ENCODE measurements around the gene DEPDC5. TPM values are rescaled to one million over a fixed set of nuclear protein-coding genes. Genes with fewer than 3 reads are reported as not detected.

The DEPDC5 gene
- total RNA-seq, 1 donor from 2014 or later, result 39.5 TPM

DNA sequence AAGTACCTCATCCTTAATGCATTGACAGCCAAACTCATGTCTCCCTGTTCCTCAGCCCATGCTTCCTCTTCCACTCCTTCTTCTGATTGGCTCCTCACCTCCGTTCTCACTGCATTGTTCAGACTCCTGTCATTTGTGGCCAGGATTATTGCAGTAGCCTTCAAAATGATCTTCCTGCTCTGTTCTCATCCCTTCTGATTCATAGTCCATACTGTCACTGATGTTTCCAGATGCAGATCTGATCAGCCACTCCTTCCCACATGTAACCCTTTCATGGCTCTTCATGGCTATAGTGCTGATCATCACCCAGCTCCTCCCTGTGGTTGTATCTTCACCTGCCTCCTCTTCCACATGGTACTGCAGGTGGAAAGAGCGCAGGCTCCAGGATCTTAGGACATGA lies 71.7 kb downstream of the DEPDC5 start:
- H3K27me3 Mint-ChIP-seq (ENCODE audit: low read depth), result no peaks in the 10 kb centered on the region
- peaks cover 20% of the 10 kb centered on the region for H3K4me1 Mint-ChIP-seq
- no peaks in the 10 kb centered on the region for H3K9me3 Mint-ChIP-seq
- H3K27ac Mint-ChIP-seq (ENCODE audit: unreplicated experiment), result no peak overlapping the region
- TF ChIP-seq, protein P1, sequence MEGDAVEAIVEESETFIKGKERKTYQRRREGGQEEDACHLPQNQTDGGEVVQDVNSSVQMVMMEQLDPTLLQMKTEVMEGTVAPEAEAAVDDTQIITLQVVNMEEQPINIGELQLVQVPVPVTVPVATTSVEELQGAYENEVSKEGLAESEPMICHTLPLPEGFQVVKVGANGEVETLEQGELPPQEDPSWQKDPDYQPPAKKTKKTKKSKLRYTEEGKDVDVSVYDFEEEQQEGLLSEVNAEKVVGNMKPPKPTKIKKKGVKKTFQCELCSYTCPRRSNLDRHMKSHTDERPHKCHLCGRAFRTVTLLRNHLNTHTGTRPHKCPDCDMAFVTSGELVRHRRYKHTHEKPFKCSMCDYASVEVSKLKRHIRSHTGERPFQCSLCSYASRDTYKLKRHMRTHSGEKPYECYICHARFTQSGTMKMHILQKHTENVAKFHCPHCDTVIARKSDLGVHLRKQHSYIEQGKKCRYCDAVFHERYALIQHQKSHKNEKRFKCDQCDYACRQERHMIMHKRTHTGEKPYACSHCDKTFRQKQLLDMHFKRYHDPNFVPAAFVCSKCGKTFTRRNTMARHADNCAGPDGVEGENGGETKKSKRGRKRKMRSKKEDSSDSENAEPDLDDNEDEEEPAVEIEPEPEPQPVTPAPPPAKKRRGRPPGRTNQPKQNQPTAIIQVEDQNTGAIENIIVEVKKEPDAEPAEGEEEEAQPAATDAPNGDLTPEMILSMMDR (conservative IDR thresholded peaks at IDR 0.05), result no peak
- no peak for DNase-seq (ENCODE audit: low read depth, low spot score)
- H3K4me3 Mint-ChIP-seq, result no peak overlapping the region
- peaks cover 16% of the 10 kb centered on the region for H3K36me3 Mint-ChIP-seq (ENCODE audit: low read depth)

DNA sequence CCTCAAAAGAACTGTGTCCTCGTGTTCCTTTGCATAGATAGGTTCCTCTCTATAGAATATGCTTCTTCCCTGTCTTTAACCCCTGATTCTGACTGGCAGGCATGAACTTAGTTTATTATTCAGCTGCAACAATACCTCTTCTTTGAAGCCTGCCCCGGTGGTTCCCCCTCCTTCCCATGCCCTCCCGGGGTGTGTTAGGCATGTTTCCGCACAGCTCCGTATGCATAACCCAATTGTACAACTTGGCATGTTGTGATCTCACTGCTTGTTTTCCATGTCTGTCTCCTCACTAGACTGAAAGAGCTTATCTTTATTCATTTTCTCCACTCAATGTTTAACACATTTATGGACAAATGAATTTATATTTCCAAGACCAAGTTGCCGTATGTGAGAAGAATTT lies 72.6 kb downstream of the DEPDC5 start:
- Mint-ChIP-seq H3K9me3 (no peaks in the 10 kb centered on the region), H3K27ac (ENCODE audit: unreplicated experiment) (peak overlapping the region; percentile 22), H3K4me3 (no peak overlapping the region), H3K4me1 (peaks cover 20% of the 10 kb centered on the region), H3K27me3 (ENCODE audit: low read depth) (no peaks in the 10 kb centered on the region), H3K36me3 (ENCODE audit: low read depth) (peaks cover 16% of the 10 kb centered on the region)
- peak; percentile 19 for DNase-seq (ENCODE audit: low read depth, low spot score)
- TF ChIP-seq, protein P1 (conservative IDR thresholded peaks at IDR 0.05), result no peak

DNA sequence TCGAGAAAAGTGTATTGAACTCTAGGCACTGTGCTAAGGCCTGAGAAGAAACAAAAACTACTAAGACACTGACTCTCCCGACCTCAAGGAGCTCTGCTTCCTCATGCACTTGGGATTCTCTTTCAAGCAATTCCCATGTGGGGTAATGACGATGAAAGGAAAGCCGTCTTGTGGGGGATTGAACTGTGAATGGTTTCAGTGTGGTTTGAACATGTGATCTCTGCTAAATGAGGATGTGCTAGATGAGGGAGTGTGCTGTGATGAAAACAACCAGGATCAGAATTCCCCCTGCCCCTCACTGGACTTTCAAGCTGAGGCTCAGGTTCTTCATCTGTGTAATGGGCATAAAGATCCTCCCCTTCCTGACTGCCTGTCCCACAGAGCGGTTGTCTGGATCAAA lies 74.9 kb downstream of the DEPDC5 start:
- no peak overlapping the region for H3K27ac Mint-ChIP-seq (ENCODE audit: unreplicated experiment)
- no peaks in the 10 kb centered on the region for H3K9me3 Mint-ChIP-seq
- H3K27me3 Mint-ChIP-seq (ENCODE audit: low read depth), result no peaks in the 10 kb centered on the region
- peaks cover 20% of the 10 kb centered on the region for H3K4me1 Mint-ChIP-seq
- H3K36me3 Mint-ChIP-seq (ENCODE audit: low read depth), result peaks cover 22% of the 10 kb centered on the region
- no peak for DNase-seq (ENCODE audit: low read depth, low spot score)
- H3K4me3 Mint-ChIP-seq, result no peak overlapping the region
- TF ChIP-seq, protein P1 (conservative IDR thresholded peaks at IDR 0.05), result no peak

DNA sequence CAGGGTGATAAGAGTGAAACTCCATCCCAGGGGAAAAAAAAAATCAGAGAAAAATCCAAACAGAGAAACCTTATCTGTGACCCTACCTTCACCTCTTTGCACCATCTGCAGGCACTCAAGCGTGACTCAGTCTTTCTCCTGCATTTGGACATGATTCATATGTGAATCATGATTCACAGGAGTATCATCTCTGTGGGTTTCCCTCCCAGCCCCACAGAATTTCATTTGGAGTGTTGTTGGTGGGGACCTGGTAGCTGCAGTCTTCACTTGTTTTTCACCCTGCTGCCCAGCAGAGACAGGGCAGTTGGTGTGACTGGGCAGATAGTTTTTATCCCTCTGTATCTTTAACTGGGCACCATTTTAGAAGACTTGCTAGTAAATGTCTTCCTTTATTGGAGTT lies 75.7 kb downstream of the DEPDC5 start:
- H3K27ac Mint-ChIP-seq (ENCODE audit: unreplicated experiment), result no peak overlapping the region
- H3K36me3 Mint-ChIP-seq (ENCODE audit: low read depth), result peaks cover 22% of the 10 kb centered on the region
- no peak overlapping the region for H3K4me3 Mint-ChIP-seq
- H3K9me3 Mint-ChIP-seq, result no peaks in the 10 kb centered on the region
- TF ChIP-seq, protein P1 (conservative IDR thresholded peaks at IDR 0.05), result no peak
- H3K27me3 Mint-ChIP-seq (ENCODE audit: low read depth), result no peaks in the 10 kb centered on the region
- peaks cover 20% of the 10 kb centered on the region for H3K4me1 Mint-ChIP-seq
- DNase-seq (ENCODE audit: low read depth, low spot score), result no peak

DNA sequence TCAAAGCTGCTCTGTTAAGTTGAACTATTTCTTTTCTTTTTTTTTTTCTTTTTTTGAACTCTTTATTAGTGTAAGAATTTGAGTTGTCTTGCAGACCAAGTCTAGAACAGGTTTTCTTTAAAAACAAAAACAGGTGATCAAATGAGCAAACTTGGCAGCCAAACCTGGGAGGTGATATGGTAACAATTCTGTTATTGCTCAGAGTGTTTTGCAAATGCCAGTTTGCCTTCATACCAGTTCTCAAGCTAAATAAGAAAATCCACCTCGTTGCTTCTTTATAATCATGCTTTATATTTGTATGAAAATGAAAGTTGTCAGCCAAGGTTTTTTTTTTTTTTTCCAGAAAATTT lies 76.9 kb downstream of the DEPDC5 start:
- Mint-ChIP-seq H3K27me3 (ENCODE audit: low read depth) (no peaks in the 10 kb centered on the region), H3K4me1 (peaks cover 16% of the 10 kb centered on the region), H3K27ac (ENCODE audit: unreplicated experiment) (no peak overlapping the region), H3K4me3 (no peak overlapping the region), H3K36me3 (ENCODE audit: low read depth) (peaks cover 20% of the 10 kb centered on the region), H3K9me3 (no peaks in the 10 kb centered on the region)
- TF ChIP-seq, protein P1 (conservative IDR thresholded peaks at IDR 0.05), result no peak
- no peak for DNase-seq (ENCODE audit: low read depth, low spot score)

DNA sequence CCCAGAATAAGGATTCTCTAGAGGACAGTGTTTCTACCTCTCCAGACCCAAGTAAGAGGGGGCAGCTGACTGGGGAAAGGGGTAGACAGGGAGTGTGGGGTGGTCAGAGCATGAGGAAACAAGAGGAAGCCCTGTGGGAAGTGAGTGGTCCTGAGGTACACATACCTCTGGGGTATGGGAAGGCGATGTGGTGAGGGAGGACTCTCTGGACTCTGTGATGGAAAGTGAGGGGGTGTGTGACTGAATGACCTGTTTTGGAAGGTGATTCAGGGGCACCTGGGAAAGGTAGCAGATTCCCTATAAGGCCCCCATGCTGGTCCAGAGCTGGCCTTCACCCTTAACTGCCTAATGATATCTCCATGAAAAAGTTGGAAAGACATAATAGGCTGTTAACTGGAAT lies 80.1 kb downstream of the DEPDC5 start:
- no peak overlapping the region for H3K27ac Mint-ChIP-seq (ENCODE audit: unreplicated experiment)
- H3K9me3 Mint-ChIP-seq, result no peaks in the 10 kb centered on the region
- no peaks in the 10 kb centered on the region for H3K4me1 Mint-ChIP-seq
- DNase-seq (ENCODE audit: low read depth, low spot score), result no peak
- H3K27me3 Mint-ChIP-seq (ENCODE audit: low read depth), result no peaks in the 10 kb centered on the region
- H3K4me3 Mint-ChIP-seq, result no peak overlapping the region
- TF ChIP-seq, protein P1 (conservative IDR thresholded peaks at IDR 0.05), result no peak
- H3K36me3 Mint-ChIP-seq (ENCODE audit: low read depth), result peaks cover 14% of the 10 kb centered on the region

Data from neural crest cell (in vitro differentiated cells).